GM12891 (cell line): ENCODE results near the gene SMAD3.

Source experiments
- PAX5 ChIP-seq: IDR thresholded peaks from 2 replicates; pipeline ENCODE4 v1.6.1; 2011; ENCODE audit warnings: low read length, moderate library complexity, mild to moderate bottlenecking; ENCODE audit not compliant: insufficient read depth, severe bottlenecking
- POLR2A ChIP-seq: IDR thresholded peaks from 2 replicates; pipeline ENCODE4 v1.6.1; 2011; ENCODE audit warnings: low read depth, low read length, control low read depth
- POLR2AphosphoS5 ChIP-seq: IDR thresholded peaks from 2 replicates; pipeline ENCODE4 v1.6.1; 2011; ENCODE audit warnings: low read depth, low read length, control low read depth
- POU2F2 ChIP-seq: IDR thresholded peaks from 2 replicates; pipeline ENCODE4 v1.6.1; 2011; ENCODE audit warnings: low read depth, mild to moderate bottlenecking, control low read depth, low read length, moderate library complexity
- TAF1 ChIP-seq: IDR thresholded peaks from 2 replicates; pipeline ENCODE4 v1.6.1; 2011; ENCODE audit warnings: low read depth, low read length, control low read depth

GRCh38 chr15:67030036-67030762, 35.2 kb upstream of the SMAD3 start:
- TF ChIP-seq POLR2AphosphoS5 = no peak
- TF ChIP-seq POLR2A = no peak
- no peak for TF ChIP-seq TAF1
- TF ChIP-seq POU2F2 = no peak
- TF ChIP-seq PAX5 = no peak
